ENCODE measurements around the gene MYRIP. TPM values are rescaled to one million over a fixed set of nuclear protein-coding genes. Genes with fewer than 3 reads are reported as not detected.

Gene MYRIP
- total RNA-seq, 2 donors from 2014 or later: 4.8 to 9.3 TPM

- TF ChIP-seq POLR2AphosphoS5 (IDR thresholded peaks at IDR 0.05) (no peak), POLR2A (IDR thresholded peaks at IDR 0.05) (no peak), CTCF (IDR thresholded peaks at IDR 0.05) (no peak)
- no peaks in the 10 kb centered on the region for H3K9me3 ChIP-seq
- no peak overlapping the region for H3K27ac ChIP-seq
- DNase-seq (ENCODE audit: low spot score): no peak
- no peaks in the 10 kb centered on the region for H3K4me1 ChIP-seq (replicated peaks)
- H3K4me3 ChIP-seq: no peak overlapping the region
- WGBS: 92% methylated on average over 2 of the region's 2 CpGs
- intact Hi-C loops (cut with DNase I): no loop called here
- no peaks in the 10 kb centered on the region for H3K36me3 ChIP-seq
- no peaks in the 10 kb centered on the region for H3K27me3 ChIP-seq (replicated peaks; ENCODE audit: insufficient read depth)
Observed at GRCh38 chr3:40047406-40047805, 238.0 kb downstream of the MYRIP start.

GRCh38 chr3:40053663-40054062 lies 244.3 kb downstream of the MYRIP start:
- Histone ChIP-seq H3K36me3 (no peaks in the 10 kb centered on the region), H3K27me3 (replicated peaks; ENCODE audit: insufficient read depth) (no peaks in the 10 kb centered on the region), H3K4me1 (replicated peaks) (no peaks in the 10 kb centered on the region), H3K27ac (no peak overlapping the region), H3K4me3 (no peak overlapping the region), H3K9me3 (no peaks in the 10 kb centered on the region)
- intact Hi-C loops (cut with DNase I): no loop called here
- 94% methylated on average over 1 of the region's 1 CpG for WGBS
- no peak for DNase-seq (ENCODE audit: low spot score)
- no peak for TF ChIP-seq CTCF (IDR thresholded peaks at IDR 0.05)

- DNase-seq (ENCODE audit: low spot score): no peak
- intact Hi-C loops (cut with DNase I): no loop called here
- Histone ChIP-seq H3K36me3 (no peaks in the 10 kb centered on the region), H3K27ac (no peak overlapping the region), H3K9me3 (no peaks in the 10 kb centered on the region), H3K4me1 (replicated peaks) (no peaks in the 10 kb centered on the region), H3K4me3 (no peak overlapping the region), H3K27me3 (replicated peaks; ENCODE audit: insufficient read depth) (no peaks in the 10 kb centered on the region)
- 54% methylated on average over 3 of the region's 3 CpGs for WGBS
- no peak for TF ChIP-seq CTCF (IDR thresholded peaks at IDR 0.05)
- no peak for TF ChIP-seq POLR2A (IDR thresholded peaks at IDR 0.05)
- no peak for TF ChIP-seq POLR2AphosphoS5 (IDR thresholded peaks at IDR 0.05)
Observed at GRCh38 chr3:40054568-40055222, 245.3 kb downstream of the MYRIP start.

- Histone ChIP-seq H3K27ac (no peak overlapping the region), H3K27me3 (replicated peaks; ENCODE audit: insufficient read depth) (no peaks in the 10 kb centered on the region), H3K4me1 (replicated peaks) (no peaks in the 10 kb centered on the region), H3K9me3 (no peaks in the 10 kb centered on the region), H3K4me3 (no peak overlapping the region), H3K36me3 (no peaks in the 10 kb centered on the region)
- intact Hi-C loops (cut with DNase I): no loop called here
- no peak for TF ChIP-seq CTCF (IDR thresholded peaks at IDR 0.05)
- no peak for TF ChIP-seq POLR2A (IDR thresholded peaks at IDR 0.05)
- no peak for TF ChIP-seq POLR2AphosphoS5 (IDR thresholded peaks at IDR 0.05)
- WGBS: 85% methylated on average over 1 of the region's 1 CpG
- no peak for DNase-seq (ENCODE audit: low spot score)
Observed at GRCh38 chr3:40055361-40055760, 246.0 kb downstream of the MYRIP start.

GRCh38 chr3:40055956-40056355 lies 246.5 kb downstream of the MYRIP start:
- no peak for DNase-seq (ENCODE audit: low spot score)
- WGBS: 65% methylated on average over 3 of the region's 3 CpGs
- H3K27me3 ChIP-seq (replicated peaks; ENCODE audit: insufficient read depth): no peaks in the 10 kb centered on the region
- H3K27ac ChIP-seq: no peak overlapping the region
- intact Hi-C loops (cut with DNase I): no loop called here
- TF ChIP-seq CTCF (IDR thresholded peaks at IDR 0.05) (no peak), POLR2AphosphoS5 (IDR thresholded peaks at IDR 0.05) (no peak), POLR2A (IDR thresholded peaks at IDR 0.05) (no peak)
- H3K36me3 ChIP-seq: no peaks in the 10 kb centered on the region
- no peak overlapping the region for H3K4me3 ChIP-seq
- H3K4me1 ChIP-seq (replicated peaks): no peaks in the 10 kb centered on the region
- no peaks in the 10 kb centered on the region for H3K9me3 ChIP-seq
